Ishikawa (cell line): ENCODE data around the gene PIGQ.

Experiments
- EGR1 ChIP-seq: IDR thresholded peaks from 2 replicates; pipeline ENCODE4 v1.6.1; 2012
- REST ChIP-seq: IDR thresholded peaks from 2 replicates; pipeline ENCODE4 v1.6.1; 2012; ENCODE audit warnings: low read depth, mild to moderate bottlenecking

DNA sequence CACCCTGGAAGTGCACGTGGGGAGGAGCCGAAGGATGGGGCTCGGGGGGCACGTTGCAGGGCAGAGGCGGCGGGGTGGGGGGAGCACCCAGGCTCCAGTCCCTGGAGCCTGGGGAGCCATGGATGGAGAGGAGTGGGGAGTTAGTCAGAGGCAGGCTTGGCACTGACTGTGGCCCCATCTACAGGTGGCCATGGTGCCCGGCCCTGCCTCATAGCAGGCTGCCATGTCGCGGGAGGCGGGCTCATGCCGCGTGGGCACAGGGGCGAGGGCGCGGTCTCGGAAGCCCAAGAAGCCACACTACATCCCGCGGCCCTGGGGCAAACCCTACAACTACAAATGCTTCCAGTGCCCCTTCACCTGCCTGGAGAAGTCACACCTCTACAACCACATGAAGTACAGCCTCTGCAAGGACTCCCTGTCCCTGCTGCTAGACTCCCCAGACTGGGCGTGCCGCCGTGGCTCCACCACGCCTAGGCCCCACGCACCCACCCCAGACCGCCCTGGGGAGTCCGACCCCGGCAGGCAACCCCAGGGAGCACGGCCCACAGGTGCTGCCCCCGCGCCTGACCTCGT, 6.6 kb upstream of the PIGQ start:
- TF ChIP-seq EGR1 = no peak
- TF ChIP-seq REST = no peak
